Measurements from ENCODE around the gene CBY1.
A peak's percentile ranks its signal among the peaks of the same experiment; 100 is the strongest.

CBY1 gene

DNA sequence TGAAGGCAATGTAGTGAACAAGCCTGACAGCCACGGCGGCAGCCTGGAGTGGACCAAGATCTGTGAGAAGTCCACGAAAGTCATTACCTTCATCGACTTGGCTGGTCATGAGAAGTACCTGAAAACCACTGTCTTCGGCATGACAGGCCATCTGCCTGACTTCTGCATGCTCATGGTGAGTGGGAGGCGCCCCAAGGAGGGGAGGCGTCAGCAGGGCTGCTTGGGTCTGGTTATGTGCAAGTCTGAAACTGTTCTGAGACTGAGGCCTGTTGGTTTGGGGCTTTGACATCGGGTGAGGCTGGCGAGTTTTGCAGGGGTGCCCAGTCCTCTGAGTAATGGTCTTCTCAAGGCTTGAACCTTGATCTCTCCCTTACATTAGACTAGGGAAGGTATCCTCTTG is 60.4 kb downstream of the CBY1 start:
- Mint-ChIP-seq H3K4me3 (no peak overlapping the region), H3K27ac (no peak overlapping the region), H3K36me3 (peaks cover 2% of the 10 kb centered on the region), H3K9me3 (ENCODE audit: low read depth) (no peaks in the 10 kb centered on the region), H3K27me3 (no peaks in the 10 kb centered on the region), H3K4me1 (ENCODE audit: low read depth) (peaks cover 39% of the 10 kb centered on the region)

DNA sequence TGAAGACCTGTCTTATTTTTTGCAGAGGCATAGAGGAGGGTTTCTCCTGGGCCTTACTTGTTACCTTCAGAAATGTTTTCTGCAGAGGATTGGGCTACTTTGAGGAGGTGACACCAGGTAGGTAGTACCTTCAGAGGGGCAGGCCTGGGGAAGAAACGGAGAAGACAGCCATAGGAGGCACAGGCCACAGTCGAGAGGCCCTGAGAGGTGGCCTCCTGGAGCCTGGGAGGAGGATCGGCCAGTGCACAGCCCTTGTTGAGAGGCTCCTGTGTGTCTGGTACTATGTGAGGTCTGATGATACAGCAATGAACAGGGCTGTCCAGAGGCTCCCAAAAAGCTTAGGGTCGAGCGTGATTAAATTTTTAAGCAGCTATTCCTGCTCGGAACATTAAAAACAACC is 60.8 kb downstream of the CBY1 start:
- no peaks in the 10 kb centered on the region for H3K27me3 Mint-ChIP-seq
- peaks cover 36% of the 10 kb centered on the region for H3K4me1 Mint-ChIP-seq (ENCODE audit: low read depth)
- peaks cover under 1% of the 10 kb centered on the region for H3K36me3 Mint-ChIP-seq
- no peak overlapping the region for H3K4me3 Mint-ChIP-seq
- no peaks in the 10 kb centered on the region for H3K9me3 Mint-ChIP-seq (ENCODE audit: low read depth)
- H3K27ac Mint-ChIP-seq = no peak overlapping the region

GRCh38 chr22:38718414-38718813 is 62.0 kb downstream of the CBY1 start:
- peaks cover 3% of the 10 kb centered on the region for H3K36me3 Mint-ChIP-seq
- H3K4me1 Mint-ChIP-seq (ENCODE audit: low read depth) = peaks cover 24% of the 10 kb centered on the region
- H3K27me3 Mint-ChIP-seq = no peaks in the 10 kb centered on the region
- no peak overlapping the region for H3K4me3 Mint-ChIP-seq
- no peaks in the 10 kb centered on the region for H3K9me3 Mint-ChIP-seq (ENCODE audit: low read depth)
- peak overlapping the region; percentile 43 for H3K27ac Mint-ChIP-seq

GRCh38 chr22:38719196-38719595 is 62.8 kb downstream of the CBY1 start:
- Mint-ChIP-seq H3K36me3 (peaks cover 3% of the 10 kb centered on the region), H3K9me3 (ENCODE audit: low read depth) (no peaks in the 10 kb centered on the region), H3K4me3 (no peak overlapping the region), H3K27me3 (no peaks in the 10 kb centered on the region), H3K4me1 (ENCODE audit: low read depth) (peaks cover 18% of the 10 kb centered on the region), H3K27ac (no peak overlapping the region)

DNA sequence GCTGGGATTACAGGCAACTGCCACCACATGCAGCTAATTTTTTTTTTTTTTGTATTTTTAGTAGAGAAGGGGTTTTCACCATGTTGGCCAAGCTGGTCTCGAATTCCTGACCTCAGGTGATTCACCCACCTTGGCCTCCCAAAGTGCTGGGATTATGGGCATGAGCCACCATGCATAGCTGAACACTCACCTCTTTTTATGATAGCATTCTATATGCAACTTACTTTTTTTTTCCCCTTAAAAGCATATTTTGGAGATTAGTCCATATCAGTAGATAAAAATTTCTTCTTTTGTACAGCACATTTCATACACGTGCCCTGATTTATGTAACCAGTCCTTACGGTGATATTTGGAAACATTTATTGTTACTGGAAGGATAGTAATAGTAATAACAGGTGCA is 63.9 kb downstream of the CBY1 start:
- Mint-ChIP-seq H3K36me3 (peaks cover 6% of the 10 kb centered on the region), H3K4me1 (ENCODE audit: low read depth) (peaks cover 11% of the 10 kb centered on the region), H3K27me3 (no peaks in the 10 kb centered on the region), H3K27ac (no peak overlapping the region), H3K4me3 (no peak overlapping the region), H3K9me3 (ENCODE audit: low read depth) (no peaks in the 10 kb centered on the region)

DNA sequence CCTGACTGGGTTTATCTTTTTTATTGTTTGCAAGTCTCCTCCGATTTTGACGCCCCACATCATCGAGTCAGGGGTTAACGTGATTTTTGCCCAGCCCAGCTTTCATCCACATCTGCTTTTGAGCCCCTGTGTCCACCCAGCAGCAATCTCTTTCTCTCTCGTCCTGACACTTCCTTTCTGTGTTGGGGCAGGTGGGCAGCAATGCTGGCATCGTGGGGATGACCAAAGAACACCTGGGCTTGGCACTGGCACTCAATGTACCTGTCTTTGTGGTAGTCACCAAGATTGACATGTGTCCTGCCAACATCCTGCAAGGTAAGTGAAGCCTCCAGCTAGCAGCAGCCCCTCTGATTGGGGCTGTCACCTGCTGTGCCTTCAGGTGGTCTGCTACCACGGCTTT is 65.1 kb downstream of the CBY1 start:
- Mint-ChIP-seq H3K9me3 (ENCODE audit: low read depth) (no peaks in the 10 kb centered on the region), H3K27me3 (no peaks in the 10 kb centered on the region), H3K27ac (no peak overlapping the region), H3K36me3 (peaks cover 6% of the 10 kb centered on the region), H3K4me3 (no peak overlapping the region), H3K4me1 (ENCODE audit: low read depth) (peaks cover 10% of the 10 kb centered on the region)

Data from activated naive CD8-positive, alpha-beta T cell (primary cell).